Measurements from ENCODE around the gene ZNF618.

The ZNF618 gene

GRCh38 chr9:113909421-113909820, 33.3 kb downstream of the ZNF618 start:
- CTCF ChIA-PET, result no interaction called here
- POLR2A ChIA-PET, result no interaction called here
- no peak for DNase-seq (ENCODE audit: low read depth, low spot score)
- no peak for TF ChIP-seq CTCF (IDR thresholded peaks at IDR 0.05; ENCODE audit: insufficient read depth, low read length, missing control alignments)
- no peak overlapping the region for H3K4me3 ChIP-seq (ENCODE audit: low read depth, low read length)

GRCh38 chr9:113910036-113910639, 34.0 kb downstream of the ZNF618 start:
- H3K4me3 ChIP-seq (ENCODE audit: low read depth, low read length), result no peak overlapping the region
- DNase-seq (ENCODE audit: low read depth, low spot score), result no peak
- ChIA-PET CTCF (no interaction called here), POLR2A (no interaction called here)
- TF ChIP-seq CTCF (IDR thresholded peaks at IDR 0.05; ENCODE audit: insufficient read depth, low read length, missing control alignments), result no peak

- CTCF ChIA-PET, result no interaction called here
- DNase-seq (ENCODE audit: low read depth, low spot score), result no peak
- POLR2A ChIA-PET, result no interaction called here
- no peak overlapping the region for H3K4me3 ChIP-seq (ENCODE audit: low read depth, low read length)
- TF ChIP-seq CTCF (IDR thresholded peaks at IDR 0.05; ENCODE audit: insufficient read depth, low read length, missing control alignments), result no peak
Observed at GRCh38 chr9:113911850-113912557, 35.9 kb downstream of the ZNF618 start.

GRCh38 chr9:113912816-113913215, 36.7 kb downstream of the ZNF618 start:
- no peak overlapping the region for H3K4me3 ChIP-seq (ENCODE audit: low read depth, low read length)
- DNase-seq (ENCODE audit: low read depth, low spot score), result no peak
- CTCF ChIA-PET, result no interaction called here
- POLR2A ChIA-PET, result no interaction called here
- TF ChIP-seq CTCF (IDR thresholded peaks at IDR 0.05; ENCODE audit: insufficient read depth, low read length, missing control alignments), result no peak

- POLR2A ChIA-PET, result no interaction called here
- CTCF ChIA-PET, result no interaction called here
- TF ChIP-seq CTCF (IDR thresholded peaks at IDR 0.05; ENCODE audit: insufficient read depth, low read length, missing control alignments), result no peak
- no peak overlapping the region for H3K4me3 ChIP-seq (ENCODE audit: low read depth, low read length)
- no peak for DNase-seq (ENCODE audit: low read depth, low spot score)
Observed at GRCh38 chr9:113913426-113914195, 37.5 kb downstream of the ZNF618 start.

GRCh38 chr9:113914517-113914916, 38.4 kb downstream of the ZNF618 start:
- ChIA-PET CTCF (interaction anchor here (1.3 kb wide), 1 partner anchor 27 kb away, joined by 3 read pairs; no protein-coding TSS in a partner anchor), POLR2A (no interaction called here)
- no peak for DNase-seq (ENCODE audit: low read depth, low spot score)
- H3K4me3 ChIP-seq (ENCODE audit: low read depth, low read length), result no peak overlapping the region
- TF ChIP-seq CTCF (IDR thresholded peaks at IDR 0.05; ENCODE audit: insufficient read depth, low read length, missing control alignments), result no peak
